HAP-1 (cell line): ENCODE measurements around the gene CEP104.
"Not testable (repeated sequence)": the region's sequence is repeated elsewhere in the genome, so short reads cannot be mapped to it uniquely, and the experiment has no call there.

Source experiments
- DNase-seq, 2 experiments: peaks; one replicate each; pipeline ENCODE4 v3.0.0-alpha.2; 2016 to 2020; ENCODE audit warnings: low spot score in 2 of 2
- H3K27me3 ChIP-seq: fragments of 250-450 bp; sonication (Bioruptor Pico); 2 replicates; pipeline ENCODE4 v1.5.1; 2020; ENCODE audit warnings: low read depth, mild to moderate bottlenecking, moderate library complexity
- H3K36me3 ChIP-seq: fragments of 250-450 bp; sonication (Bioruptor Pico); replicated peaks from 2 replicates; pipeline ENCODE4 v1.5.1; 2020; ENCODE audit warnings: mild to moderate bottlenecking
- H3K4me1 ChIP-seq: fragments of 250-450 bp; sonication (Bioruptor Pico); 2 replicates; pipeline ENCODE4 v1.5.1; 2020; ENCODE audit warnings: mild to moderate bottlenecking
- H3K4me3 ChIP-seq: fragments of 250-450 bp; sonication (Bioruptor Pico); 2 replicates; pipeline ENCODE4 v1.5.1; 2020; ENCODE audit warnings: mild to moderate bottlenecking, moderate library complexity
- H3K9me3 ChIP-seq: fragments of 250-450 bp; sonication (Bioruptor Pico); 2 replicates; pipeline ENCODE4 v1.5.1; 2020; ENCODE audit warnings: mild to moderate bottlenecking, moderate library complexity
- in situ Hi-C: fragments of 300-500 bp; cut with MboI; formaldehyde crosslinking; loops from 3 replicates; pipeline ENCODE4 v1.14.3; 2020; ENCODE audit warnings: low sequenced_read_pairs, inconsistent platforms, mixed read lengths

CEP104 gene

GRCh38 chr1:3820316-3820715, 36.7 kb downstream of the CEP104 start:
- no peaks in the 10 kb centered on the region for H3K4me1 ChIP-seq
- no peaks in the 10 kb centered on the region for H3K27me3 ChIP-seq
- DNase-seq = no peak
- peaks cover 4% of the 10 kb centered on the region for H3K36me3 ChIP-seq
- in situ Hi-C loops = no loop called here
- H3K4me3 ChIP-seq = no peak overlapping the region
- H3K9me3 ChIP-seq = no peaks in the 10 kb centered on the region

- Histone ChIP-seq H3K4me1 (no peaks in the 10 kb centered on the region), H3K36me3 (peaks cover 4% of the 10 kb centered on the region), H3K4me3 (no peak overlapping the region), H3K27me3 (no peaks in the 10 kb centered on the region), H3K9me3 (no peaks in the 10 kb centered on the region)
- in situ Hi-C loops = no loop called here
- DNase-seq = no peak
Observed at GRCh38 chr1:3819771-3820200, 37.2 kb downstream of the CEP104 start.

GRCh38 chr1:3817821-3818597, 39.0 kb downstream of the CEP104 start:
- Histone ChIP-seq H3K4me3 (no peak overlapping the region), H3K4me1 (no peaks in the 10 kb centered on the region), H3K9me3 (no peaks in the 10 kb centered on the region), H3K27me3 (no peaks in the 10 kb centered on the region), H3K36me3 (peaks cover 4% of the 10 kb centered on the region)
- DNase-seq = no peak
- in situ Hi-C loops = no loop called here

GRCh38 chr1:3817138-3817740, 39.8 kb downstream of the CEP104 start:
- in situ Hi-C loops = no loop called here
- H3K4me3 ChIP-seq = no peak overlapping the region
- no peak for DNase-seq
- H3K4me1 ChIP-seq = no peaks in the 10 kb centered on the region
- no peaks in the 10 kb centered on the region for H3K9me3 ChIP-seq
- H3K27me3 ChIP-seq = no peaks in the 10 kb centered on the region
- peaks cover 4% of the 10 kb centered on the region for H3K36me3 ChIP-seq

GRCh38 chr1:3816331-3817137, 40.5 kb downstream of the CEP104 start:
- DNase-seq = no peak
- Histone ChIP-seq H3K27me3 (no peaks in the 10 kb centered on the region), H3K4me3 (no peak overlapping the region), H3K9me3 (no peaks in the 10 kb centered on the region), H3K36me3 (peaks cover 4% of the 10 kb centered on the region), H3K4me1 (no peaks in the 10 kb centered on the region)
- in situ Hi-C loops = no loop called here

- no peaks in the 10 kb centered on the region; the same call in 1 of the 2 replicates for H3K36me3 ChIP-seq
- no peaks in the 10 kb centered on the region for H3K27me3 ChIP-seq
- no peaks in the 10 kb centered on the region for H3K9me3 ChIP-seq
- H3K4me1 ChIP-seq = no peaks in the 10 kb centered on the region
- no peak overlapping the region for H3K4me3 ChIP-seq
- no peak for DNase-seq
- in situ Hi-C loops = no loop called here
Observed at GRCh38 chr1:3814771-3815561, 42.0 kb downstream of the CEP104 start.

- no peaks in the 10 kb centered on the region for H3K4me1 ChIP-seq
- no peak overlapping the region for H3K4me3 ChIP-seq
- H3K9me3 ChIP-seq = no peaks in the 10 kb centered on the region
- no peaks in the 10 kb centered on the region; the same call in 1 of the 2 replicates for H3K36me3 ChIP-seq
- no peaks in the 10 kb centered on the region for H3K27me3 ChIP-seq
- no peak for DNase-seq
- in situ Hi-C loops = no loop called here
Observed at GRCh38 chr1:3814065-3814464, 42.9 kb downstream of the CEP104 start.

- no peak overlapping the region for H3K4me3 ChIP-seq
- H3K27me3 ChIP-seq = no peaks in the 10 kb centered on the region
- in situ Hi-C loops = no loop called here
Observed at GRCh38 chr1:3811595-3811911, 45.5 kb downstream of the CEP104 start.

GRCh38 chr1:3810149-3810761, 46.8 kb downstream of the CEP104 start:
- H3K4me3 ChIP-seq, DNase-seq, H3K36me3 ChIP-seq, H3K9me3 ChIP-seq, H3K27me3 ChIP-seq, in situ Hi-C loops, H3K4me1 ChIP-seq: not testable (repeated sequence)

More at GRCh38 chr1:3811595-3811911, 45.5 kb downstream of the CEP104 start:
- DNase-seq = no peak
- H3K4me1 ChIP-seq = no peaks in the 10 kb centered on the region
- no peaks in the 10 kb centered on the region; the same call in 1 of the 2 replicates for H3K36me3 ChIP-seq
- H3K9me3 ChIP-seq = peaks cover 9% of the 10 kb centered on the region

- no peak for DNase-seq
- Histone ChIP-seq H3K36me3 (no peaks in the 10 kb centered on the region), H3K4me1 (no peaks in the 10 kb centered on the region), H3K4me3 (no peak overlapping the region), H3K9me3 (peaks cover 9% of the 10 kb centered on the region), H3K27me3 (no peaks in the 10 kb centered on the region)
- in situ Hi-C loops = no loop called here
Observed at GRCh38 chr1:3809680-3810079, 47.3 kb downstream of the CEP104 start.

GRCh38 chr1:3807769-3808168, 49.2 kb downstream of the CEP104 start:
- no peak overlapping the region for H3K4me3 ChIP-seq
- H3K4me1 ChIP-seq = no peaks in the 10 kb centered on the region
- no peak for DNase-seq
- peaks cover 9% of the 10 kb centered on the region for H3K9me3 ChIP-seq
- in situ Hi-C loops = no loop called here
- H3K27me3 ChIP-seq = no peaks in the 10 kb centered on the region
- H3K36me3 ChIP-seq = no peaks in the 10 kb centered on the region

- Histone ChIP-seq H3K36me3 (no peaks in the 10 kb centered on the region), H3K4me1 (no peaks in the 10 kb centered on the region), H3K27me3 (no peaks in the 10 kb centered on the region), H3K4me3 (no peak overlapping the region), H3K9me3 (peaks cover 9% of the 10 kb centered on the region)
- in situ Hi-C loops = no loop called here
- no peak for DNase-seq
Observed at GRCh38 chr1:3805038-3805437, 52.0 kb downstream of the CEP104 start.

- H3K4me1 ChIP-seq, H3K27me3 ChIP-seq, in situ Hi-C loops, H3K36me3 ChIP-seq, H3K4me3 ChIP-seq, DNase-seq, H3K9me3 ChIP-seq: not testable (repeated sequence)
Observed at GRCh38 chr1:3804627-3804944, 52.4 kb downstream of the CEP104 start.
